GM19240 (cell line): ENCODE data around the gene INPP4B.

Experiments
- DNase-seq: peaks from one replicate; pipeline ENCODE4 v3.0.0; 2011; ENCODE audit warnings: low spot score; ENCODE audit not compliant: insufficient read length

INPP4B gene

DNA sequence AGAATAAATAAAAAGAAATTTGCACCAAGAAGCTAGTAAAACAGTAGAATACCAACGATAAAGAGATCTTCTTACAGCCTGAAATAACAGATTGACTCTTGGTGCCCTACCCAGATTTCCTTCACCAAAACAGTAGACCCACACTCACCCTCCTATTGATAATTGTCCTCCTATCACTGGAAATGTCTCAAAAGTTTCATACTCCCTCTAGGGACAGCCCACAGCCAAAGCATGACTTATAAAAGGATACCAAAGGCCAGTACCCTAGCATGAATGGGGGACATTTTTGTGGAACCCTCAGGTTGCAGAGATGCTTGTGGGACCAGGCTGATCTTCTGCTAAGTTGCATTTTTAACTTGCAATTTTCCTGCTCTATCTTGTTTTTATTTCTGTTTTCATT lies 104.1 kb downstream of the INPP4B start:
- no peak for DNase-seq

DNA sequence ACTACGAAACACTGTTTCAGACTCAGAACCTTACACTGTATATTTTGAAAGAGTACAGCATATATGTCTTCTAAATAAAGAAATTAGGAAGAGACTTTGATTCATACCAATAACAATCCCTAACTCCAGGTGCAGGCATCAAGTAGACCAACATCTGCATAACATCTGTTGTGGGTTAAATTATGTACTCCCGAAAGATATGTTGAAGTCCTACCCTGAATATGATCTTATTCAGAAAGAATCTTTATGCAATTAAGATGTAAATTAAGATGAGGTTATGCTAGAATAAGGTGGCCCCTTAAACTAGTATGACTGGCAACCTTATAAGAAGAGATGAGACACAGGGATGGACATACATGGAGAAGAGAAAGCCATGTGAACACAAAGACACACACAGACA lies 117.9 kb downstream of the INPP4B start:
- DNase-seq: no peak

DNA sequence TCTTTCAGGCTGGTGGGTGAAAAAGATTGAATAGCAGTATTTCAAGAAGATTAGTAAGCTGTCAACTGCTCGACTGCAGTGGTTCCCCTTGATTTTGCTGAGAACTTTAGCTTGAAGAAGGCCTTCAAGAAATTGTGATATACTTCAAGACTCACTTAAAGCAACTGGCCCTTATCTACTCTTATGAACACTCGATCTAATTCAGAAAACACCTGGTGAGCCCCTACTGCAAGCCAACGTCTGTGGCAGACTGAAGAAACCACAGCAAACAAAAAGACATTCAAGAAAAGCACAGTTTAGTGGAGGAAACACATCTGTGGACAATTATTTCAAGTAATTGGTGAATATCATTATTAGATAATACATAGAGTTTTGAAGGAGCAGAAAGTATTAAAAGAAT lies 119.0 kb downstream of the INPP4B start:
- no peak for DNase-seq

DNA sequence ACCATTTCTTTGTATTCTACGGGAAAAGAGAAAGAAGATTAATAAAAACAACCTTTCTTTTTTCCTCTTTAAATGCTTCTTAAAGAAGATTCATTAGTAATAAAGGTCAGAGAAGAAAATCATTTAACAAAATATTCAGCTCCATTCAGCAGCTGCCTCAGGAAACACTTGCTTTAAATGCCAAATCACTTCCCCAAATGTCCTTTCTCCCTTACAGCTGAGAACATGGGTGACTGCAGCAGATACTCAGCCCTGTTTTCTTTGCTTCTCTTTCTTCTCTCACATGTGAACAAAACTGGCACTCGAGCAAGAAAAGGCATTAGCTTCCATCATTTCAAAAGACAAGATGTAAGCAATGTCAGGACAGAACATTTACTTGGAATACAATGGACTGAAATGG lies 120.2 kb downstream of the INPP4B start:
- DNase-seq: no peak

DNA sequence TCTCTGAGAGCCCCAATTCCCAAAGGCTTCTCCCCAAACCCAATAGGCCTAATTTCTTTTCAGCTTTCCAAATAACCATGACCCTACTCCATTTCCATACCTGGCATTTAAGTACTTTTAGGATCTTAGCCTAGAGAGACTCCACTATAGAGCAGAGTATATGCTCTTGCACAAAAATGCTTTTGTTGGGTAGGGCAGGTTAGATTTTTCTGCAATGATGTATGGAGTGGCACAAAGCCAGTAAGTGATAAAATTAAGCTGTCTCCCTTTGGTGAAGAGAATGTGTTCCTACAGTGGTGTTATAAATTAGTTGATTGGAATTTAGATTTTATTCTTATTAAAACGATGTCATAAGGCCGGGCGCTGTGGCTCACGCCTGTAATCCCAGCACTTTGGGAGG lies 124.9 kb downstream of the INPP4B start:
- no peak for DNase-seq

DNA sequence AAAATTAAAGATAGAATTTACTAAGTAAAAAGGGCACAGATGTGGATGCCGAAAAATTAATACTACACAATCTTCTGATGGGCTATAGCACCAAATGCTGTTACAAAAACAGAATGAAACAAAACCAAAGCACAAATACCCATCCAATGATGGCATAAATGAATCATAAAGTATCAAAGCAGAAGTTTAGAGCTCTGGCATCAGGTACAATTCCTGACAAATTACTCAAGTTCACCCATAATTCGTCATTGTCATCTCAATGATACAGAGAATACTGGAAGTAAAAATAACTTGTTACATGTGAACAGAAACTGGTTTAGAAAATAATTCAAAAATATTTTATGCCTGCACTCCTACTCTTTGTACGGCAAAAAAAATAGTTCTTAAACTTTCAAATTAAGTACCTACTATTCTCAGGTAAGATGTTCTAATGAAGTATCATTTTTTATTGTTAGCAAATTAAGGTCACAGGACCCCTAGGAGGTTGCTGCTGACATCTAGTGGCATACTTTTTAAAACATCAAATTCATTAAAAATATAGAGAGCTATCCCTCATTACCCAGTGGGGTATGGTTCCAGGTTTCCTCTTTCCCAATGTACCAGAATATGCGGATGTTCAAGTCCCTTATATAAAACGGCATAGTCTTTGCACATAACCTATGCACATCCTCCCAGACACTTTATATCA lies 126.1 kb downstream of the INPP4B start:
- no peak for DNase-seq

DNA sequence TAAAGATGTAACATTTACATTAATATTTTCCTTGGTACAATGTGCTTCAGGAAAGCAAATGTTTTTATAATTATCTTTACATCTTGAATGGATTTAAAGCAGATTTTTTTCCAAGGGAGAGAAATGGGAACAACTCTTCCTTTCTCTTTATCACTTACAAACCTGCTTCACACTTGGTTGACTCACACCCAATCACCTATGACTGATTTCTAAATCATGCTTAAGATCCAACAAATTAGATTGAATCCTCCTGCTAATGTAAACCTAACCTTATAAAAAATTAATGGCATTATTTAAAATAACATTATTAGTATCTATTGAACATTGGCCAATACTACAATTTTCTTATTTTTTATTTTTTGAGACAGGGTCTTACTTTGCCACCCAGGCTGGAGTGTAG lies 127.1 kb downstream of the INPP4B start:
- DNase-seq: no peak

DNA sequence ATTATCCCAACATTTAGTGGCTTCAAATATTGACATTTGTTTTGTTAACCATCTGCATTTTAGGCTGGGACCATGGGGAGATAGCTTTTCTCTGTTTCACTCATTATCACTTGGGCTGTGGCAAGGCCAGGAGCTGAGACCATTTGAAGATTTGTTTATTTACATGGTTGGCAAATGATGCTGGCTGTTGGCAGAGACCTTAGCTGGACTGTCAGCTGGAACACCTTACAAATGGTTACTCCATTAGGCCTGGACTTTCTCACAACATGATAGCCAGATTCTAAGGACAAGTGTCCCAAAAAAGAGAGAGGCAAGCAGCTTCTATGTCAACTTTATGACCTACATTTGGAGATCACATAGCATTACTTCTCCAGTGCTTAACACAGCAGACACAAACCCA lies 130.4 kb downstream of the INPP4B start:
- no peak for DNase-seq

DNA sequence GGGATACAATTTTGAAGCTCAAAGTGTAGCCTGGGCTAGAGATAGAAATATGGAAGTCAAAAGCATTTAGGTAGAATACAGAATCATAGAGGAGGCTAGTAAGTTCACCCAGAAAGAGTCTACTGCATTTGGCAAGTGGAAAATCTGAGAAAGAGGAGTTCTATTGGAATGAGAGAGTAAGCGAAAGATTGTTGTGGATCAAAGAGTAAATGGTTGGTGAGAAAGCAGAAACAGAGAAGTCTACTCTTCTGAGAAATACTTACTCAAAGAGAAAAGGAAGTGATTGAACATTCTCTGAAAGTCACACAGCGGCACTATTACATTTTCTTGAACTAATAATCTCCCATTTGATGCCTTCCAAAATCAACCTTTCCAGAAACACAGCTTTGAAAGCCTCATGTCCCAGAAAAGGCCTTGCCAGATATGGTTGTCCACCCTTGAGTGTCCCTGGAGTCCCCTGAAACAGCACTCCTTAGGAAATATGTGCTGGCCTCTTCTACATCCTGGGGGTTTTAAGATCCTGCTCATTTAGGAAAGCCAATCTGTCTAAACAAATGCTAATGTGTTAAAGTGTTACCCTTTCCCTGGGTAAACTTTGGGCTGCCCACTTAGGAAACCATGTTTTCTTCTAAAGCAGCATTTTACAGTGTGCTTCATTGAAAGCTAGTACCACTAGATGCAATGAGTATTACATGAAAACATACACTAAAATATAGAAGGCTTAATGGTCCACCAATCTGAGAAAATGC lies 132.6 kb downstream of the INPP4B start:
- no peak for DNase-seq

DNA sequence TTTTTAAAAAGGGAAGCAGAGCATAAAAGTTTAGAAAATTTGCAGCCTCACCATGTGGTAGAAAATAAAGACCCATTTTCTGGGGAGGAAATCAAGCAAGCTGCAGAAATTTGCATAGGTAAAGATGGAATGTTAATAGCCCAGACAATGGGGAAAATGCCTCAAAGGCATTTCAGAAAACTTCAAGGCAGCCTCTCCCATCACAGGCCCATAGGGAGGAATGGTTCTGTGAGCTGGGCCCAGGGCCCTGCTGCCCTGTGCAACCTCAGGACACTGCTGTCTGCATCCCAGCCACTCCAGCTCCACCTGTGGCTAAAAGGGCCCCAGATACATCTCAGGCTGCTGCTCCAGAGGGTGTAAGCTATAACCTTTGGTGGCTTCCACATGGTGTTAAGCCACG lies 137.9 kb downstream of the INPP4B start:
- no peak for DNase-seq

DNA sequence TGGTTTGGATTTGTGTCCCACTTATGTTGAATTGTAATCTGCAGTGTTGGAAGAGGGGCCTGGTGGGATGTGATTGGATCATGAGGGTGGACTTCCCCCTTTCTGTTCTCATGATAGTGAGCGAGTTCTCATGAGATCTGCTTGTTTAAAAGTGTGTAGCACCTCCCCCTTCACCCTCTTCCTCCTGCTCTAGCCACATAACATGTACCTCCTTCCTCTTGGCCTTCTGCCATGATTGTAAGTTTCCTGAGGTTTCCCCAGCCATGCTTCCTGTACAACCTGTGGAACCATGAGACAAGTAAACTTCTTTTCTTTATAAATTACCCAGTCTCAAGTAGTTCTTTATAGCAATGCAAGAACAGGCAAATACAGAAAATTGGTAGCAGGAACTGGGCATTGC lies 138.7 kb downstream of the INPP4B start:
- no peak for DNase-seq

DNA sequence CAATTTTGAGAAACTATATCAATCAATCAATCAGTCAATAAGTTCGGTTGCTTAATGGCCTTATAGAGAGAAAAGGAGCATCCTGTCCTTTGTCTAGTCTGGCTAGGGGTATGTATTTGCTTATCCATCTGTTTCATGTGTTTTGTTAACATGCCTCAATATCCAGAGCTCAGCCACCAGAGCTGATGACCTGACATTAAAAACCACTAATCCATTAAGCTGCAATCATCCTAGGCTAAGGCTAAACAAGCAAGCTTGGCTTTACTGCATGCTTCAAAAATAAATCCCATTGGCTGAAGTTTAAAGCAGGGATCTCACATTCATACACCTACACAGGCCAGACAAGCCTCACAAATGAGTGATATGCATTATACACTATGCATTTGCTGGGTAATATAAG lies 139.7 kb downstream of the INPP4B start:
- no peak for DNase-seq

DNA sequence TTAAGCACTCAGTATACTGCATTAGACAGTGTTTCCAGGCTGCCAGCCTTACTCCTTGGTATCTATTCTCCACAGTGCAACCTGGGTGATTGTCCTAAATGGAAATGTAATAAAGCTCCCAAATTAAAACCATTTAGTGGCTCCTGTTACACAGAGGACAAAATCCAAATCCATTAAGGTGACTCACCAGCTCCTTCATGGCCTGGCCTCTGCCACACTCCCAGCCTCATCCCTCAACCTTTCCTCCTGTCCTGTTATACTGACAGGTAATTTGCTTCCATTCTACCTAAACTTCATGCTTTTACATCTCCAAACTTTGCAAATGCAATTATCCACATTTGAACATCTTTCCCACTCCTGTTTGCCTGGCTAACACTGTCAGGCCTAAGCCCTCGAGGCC lies 140.3 kb downstream of the INPP4B start:
- no peak for DNase-seq

DNA sequence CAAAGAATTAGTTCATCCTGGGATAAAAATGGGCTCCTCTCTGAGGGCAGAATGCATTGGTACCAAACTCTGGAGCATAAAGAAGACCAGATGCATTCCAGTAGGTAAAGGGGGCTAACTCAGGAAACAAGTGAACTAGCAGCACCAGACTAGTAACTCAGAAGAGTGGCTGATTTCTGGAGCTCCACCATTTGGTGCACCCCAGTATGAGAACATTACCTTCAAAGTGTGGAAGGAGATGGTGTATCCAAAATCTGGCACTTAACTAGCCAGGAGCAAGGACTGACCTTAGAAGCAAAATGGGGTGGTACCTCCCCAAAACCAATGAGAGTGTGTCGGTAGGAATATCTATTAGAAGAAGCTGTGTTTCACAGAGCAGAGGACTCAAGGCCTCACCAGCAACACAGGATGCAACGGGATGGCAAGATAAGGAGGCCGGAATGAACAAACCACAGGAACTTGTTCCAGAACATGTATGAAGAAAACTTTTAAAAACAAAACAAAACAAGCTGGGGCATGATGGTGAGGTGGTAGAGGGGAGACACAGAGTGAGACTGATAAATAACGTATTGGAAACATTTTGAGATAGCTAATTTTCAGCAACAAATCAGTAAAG lies 142.3 kb downstream of the INPP4B start:
- no peak for DNase-seq

DNA sequence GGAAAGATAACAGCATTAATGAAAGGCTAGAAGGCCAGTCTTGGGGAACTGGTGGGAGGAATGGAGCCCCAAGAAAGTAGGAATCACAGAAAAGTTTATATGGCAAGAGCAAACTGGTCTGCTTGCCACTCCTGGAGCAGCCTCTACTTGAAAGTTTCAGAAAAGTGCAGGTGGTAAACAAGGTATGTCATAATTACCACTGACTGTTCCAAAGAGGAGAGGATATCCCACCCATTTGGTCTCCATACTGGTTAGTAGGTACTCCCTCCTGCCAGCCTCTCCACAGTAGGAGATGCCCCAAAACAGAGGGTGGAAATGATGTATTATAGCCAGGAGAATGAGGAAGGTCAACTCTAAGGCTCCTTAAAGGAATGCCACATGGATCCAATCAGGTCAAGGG lies 145.1 kb downstream of the INPP4B start:
- no peak for DNase-seq

DNA sequence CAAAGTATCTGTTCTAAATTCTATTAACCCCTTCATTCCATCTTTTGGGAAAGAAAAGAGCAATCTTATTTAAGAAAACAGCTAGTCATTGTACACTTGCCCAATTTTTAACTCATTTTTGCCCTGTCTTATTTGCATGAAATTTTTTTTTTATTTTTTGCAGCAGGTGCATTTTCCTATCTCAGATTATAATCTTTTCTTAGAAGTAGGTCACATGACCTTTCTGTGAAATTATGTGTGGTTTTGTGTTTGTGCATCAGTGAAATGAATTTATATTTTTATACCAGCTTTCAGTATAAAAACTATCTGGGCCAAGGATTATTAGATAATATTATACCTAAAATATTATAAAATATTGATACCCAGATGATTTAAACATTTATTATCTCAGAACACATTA lies 145.6 kb downstream of the INPP4B start:
- DNase-seq: no peak

DNA sequence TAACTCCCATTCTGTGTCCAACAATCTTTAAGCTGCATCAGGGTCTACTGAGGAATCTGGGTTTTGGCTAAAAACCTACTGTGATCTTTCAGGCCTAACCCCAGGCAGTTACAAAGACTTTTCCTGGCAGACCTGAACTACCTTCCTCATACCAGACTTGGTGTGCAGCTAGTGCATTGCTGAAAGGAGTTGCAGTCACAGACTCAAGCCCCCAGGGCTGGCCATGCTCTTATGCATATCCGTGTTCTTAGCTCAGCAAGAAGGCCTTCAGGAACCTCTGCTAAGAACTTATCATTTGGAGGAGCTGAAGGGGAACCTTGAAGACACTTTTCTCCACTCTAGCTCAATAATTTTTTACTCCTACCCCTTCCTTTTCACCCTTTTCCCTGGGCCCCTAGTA lies 147.5 kb downstream of the INPP4B start:
- no peak for DNase-seq

DNA sequence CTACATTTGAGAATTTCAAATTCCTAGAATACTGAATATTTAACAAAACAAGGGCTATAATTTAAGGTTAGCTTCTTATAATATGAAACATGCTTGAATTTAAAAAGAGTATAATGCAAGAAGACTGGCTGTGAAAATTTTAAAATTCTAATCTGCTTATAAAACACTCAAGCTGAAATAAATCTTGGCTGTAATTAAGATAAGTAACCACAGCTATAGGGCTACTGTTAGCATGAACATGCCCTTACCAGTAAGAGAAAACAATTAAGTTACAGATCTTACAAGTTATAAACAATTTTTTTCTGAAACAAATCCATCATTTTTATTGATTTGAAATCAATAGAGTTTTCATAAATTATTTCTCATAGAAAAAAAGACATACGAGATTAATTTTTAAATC lies 148.2 kb downstream of the INPP4B start:
- no peak for DNase-seq

DNA sequence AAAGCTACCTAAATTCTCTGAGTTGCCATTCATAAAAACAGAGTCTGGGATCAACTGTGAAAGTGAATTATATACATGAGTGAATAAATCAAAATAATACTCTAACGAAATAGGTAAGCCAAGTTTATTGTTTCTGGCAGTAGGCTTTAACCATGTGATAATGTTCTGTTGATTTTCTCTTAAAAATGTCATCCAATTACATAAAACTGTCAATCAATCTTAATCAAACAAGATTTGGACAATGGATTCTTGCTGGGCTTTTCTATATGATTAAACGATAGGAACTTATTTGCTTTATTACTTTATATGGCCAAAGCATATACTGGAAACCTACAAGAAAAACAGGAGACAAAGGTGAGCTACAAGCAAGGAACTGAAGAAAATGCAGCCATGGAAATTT lies 148.8 kb downstream of the INPP4B start:
- no peak for DNase-seq

DNA sequence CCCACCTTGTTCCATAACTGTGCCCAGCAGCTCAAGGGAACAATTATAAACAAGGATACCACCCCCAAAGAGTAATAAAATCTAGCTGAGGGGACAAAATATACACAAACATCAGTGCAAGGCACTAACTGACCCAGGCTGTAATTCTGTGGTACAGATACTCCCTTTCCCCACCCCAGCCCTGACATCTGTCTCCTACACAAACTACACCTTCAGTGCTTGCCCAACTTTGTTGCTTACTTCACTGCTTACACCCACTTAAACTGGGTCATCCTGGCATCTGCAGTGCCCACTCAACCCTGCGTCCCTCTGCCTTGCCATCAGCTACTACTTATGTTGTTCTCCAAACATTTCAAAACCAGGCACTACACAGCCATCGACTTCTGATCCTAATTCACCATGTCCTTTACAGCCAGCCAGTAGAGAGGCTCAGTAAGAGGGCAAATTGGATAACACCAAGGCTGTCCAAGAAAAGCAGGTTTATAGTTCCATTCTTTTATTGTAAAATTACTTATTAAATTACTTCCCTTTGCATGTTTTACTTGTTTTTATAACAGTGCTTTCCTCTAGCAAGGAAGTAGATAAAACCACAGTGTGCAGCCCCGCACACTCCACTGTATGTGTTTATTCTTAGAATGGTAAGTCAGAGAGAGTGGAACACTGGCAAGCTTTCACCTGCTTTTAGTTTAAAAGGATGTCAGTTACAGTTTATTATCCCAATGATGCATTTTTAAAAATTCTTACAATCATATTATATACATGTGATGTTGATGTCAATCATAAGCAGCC lies 149.6 kb downstream of the INPP4B start:
- no peak for DNase-seq

DNA sequence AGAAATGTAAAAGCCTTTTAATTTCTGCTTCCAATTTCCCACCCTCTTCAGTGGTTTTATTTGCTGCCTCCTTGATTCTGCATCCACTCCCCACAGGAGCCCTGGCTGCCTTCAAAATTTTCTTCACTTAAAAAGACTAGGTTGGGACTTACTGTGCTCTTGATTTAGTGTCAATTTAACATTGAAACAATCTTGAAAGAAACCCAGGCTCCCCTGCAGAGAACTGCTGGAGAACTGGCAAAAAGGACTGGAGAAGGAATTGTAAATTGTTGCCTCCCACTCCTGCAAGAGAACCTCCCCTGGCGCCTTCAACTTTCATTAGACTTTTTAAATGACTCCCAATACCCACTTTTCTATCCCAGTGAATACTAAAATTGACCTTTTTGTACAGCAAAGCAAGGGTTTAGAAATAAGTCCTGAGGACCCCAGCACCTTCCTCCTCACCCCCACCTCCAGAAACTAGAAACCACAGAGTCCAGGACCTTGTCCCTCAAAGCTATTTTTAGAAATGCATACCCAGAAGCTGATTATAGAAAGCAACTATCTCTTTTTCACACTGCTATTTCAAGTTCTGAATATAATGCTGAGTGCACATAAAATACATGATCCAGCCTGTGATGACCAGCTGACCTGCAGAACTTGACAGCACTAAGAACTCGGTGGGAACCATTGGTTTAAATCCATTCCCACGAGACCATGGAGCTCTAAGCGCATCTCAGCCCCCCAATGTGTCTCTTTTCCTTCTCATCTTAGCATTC lies 155.5 kb downstream of the INPP4B start:
- DNase-seq: no peak
